HEK293 (cell line): ENCODE data around the gene LPIN1.

Experiments used
- CTCF ChIA-PET: fragments of 350-600 bp; formaldehyde crosslinking; extraction: SDS; loops from one replicate; lab custom pipeline; 2021; ENCODE audit warnings: antibody characterized with exemption; lab: Yijun Ruan, JAX
- POLR2A ChIA-PET: fragments of 300-600 bp; formaldehyde crosslinking; extraction: SDS; loops from one replicate; lab custom pipeline; 2020; ENCODE audit warnings: antibody characterized with exemption, inconsistent platforms; lab: Yijun Ruan, JAX
- H3K27ac ChIP-seq: fragments of 200-500 bp; sonication (Bioruptor generic); 2 replicates; pipeline ENCODE4 v1.5.1; 2014; ENCODE audit warnings: low read depth, low read length, control low read depth, inconsistent platforms; ENCODE audit errors: extremely low read depth
- H3K36me3 ChIP-seq, 2 experiments: fragments of 200-500 bp in 1 of 2; sonication (Bioruptor generic) in 1 of 2; 1 replicate in 1 of 2; 2 replicates in 1 of 2; pipeline ENCODE4 v1.5.1; 2014 to 2017; ENCODE audit warnings: inconsistent platforms in 2 of 2, low read length in 2 of 2; ENCODE audit not compliant: control insufficient read depth in 2 of 2, insufficient read depth in 1 of 2
- H3K4me1 ChIP-seq: fragments of 200-500 bp; sonication (Bioruptor generic); 2 replicates; pipeline ENCODE4 v1.5.1; 2014; ENCODE audit warnings: mild to moderate bottlenecking, low read length, inconsistent platforms; ENCODE audit not compliant: control insufficient read depth, insufficient read depth
- H3K4me3 ChIP-seq: 2 replicates; pipeline ENCODE4 v1.5.1; 2011; ENCODE audit warnings: low read depth, mild to moderate bottlenecking, control low read depth, low read length, moderate library complexity
- H3K9me3 ChIP-seq: fragments of 200-500 bp; sonication (Bioruptor generic); 2 replicates; pipeline ENCODE4 v1.5.1; 2014; ENCODE audit warnings: low read depth, low read length, inconsistent platforms; ENCODE audit not compliant: control insufficient read depth, insufficient read depth
- BCL11A ChIP-seq: fragments of 450-650 bp; formaldehyde crosslinking; IDR thresholded peaks from 2 replicates; pipeline ENCODE4 v1.5.1; 2016; ENCODE audit warnings: low read depth, missing biosample characterization, missing genetic modification characterization
- TSHZ1 ChIP-seq: fragments of 450-650 bp; formaldehyde crosslinking; IDR thresholded peaks from 2 replicates; pipeline ENCODE4 v1.5.1; 2016; ENCODE audit warnings: missing biosample characterization, missing genetic modification characterization, borderline replicate concordance
- ZNF133 ChIP-seq: fragments of 450-650 bp; formaldehyde crosslinking; IDR thresholded peaks from 2 replicates; pipeline ENCODE4 v1.5.1; 2016; ENCODE audit warnings: missing biosample characterization, missing genetic modification characterization
- ZNF174 ChIP-seq: fragments of 450-650 bp; formaldehyde crosslinking; IDR thresholded peaks from 2 replicates; pipeline ENCODE4 v1.5.0; 2017; ENCODE audit warnings: missing biosample characterization, mild to moderate bottlenecking, missing genetic modification characterization
- ZNF2 ChIP-seq: fragments of 450-650 bp; formaldehyde crosslinking; IDR thresholded peaks from 2 replicates; pipeline ENCODE4 v1.5.1; 2016; ENCODE audit warnings: missing biosample characterization, missing genetic modification characterization
- ZNF221 ChIP-seq: fragments of 450-650 bp; formaldehyde crosslinking; IDR thresholded peaks from 2 replicates; pipeline ENCODE4 v1.5.1; 2017; ENCODE audit warnings: missing biosample characterization, missing genetic modification characterization, borderline replicate concordance
- ZNF239 ChIP-seq: fragments of 450-650 bp; formaldehyde crosslinking; IDR thresholded peaks from 2 replicates; pipeline ENCODE4 v1.5.1; 2016; ENCODE audit warnings: missing biosample characterization, missing genetic modification characterization
- ZNF266 ChIP-seq: fragments of 450-650 bp; formaldehyde crosslinking; IDR thresholded peaks from 2 replicates; pipeline ENCODE4 v1.5.1; 2016; ENCODE audit warnings: missing biosample characterization, missing genetic modification characterization, low read depth
- ZNF292 ChIP-seq: fragments of 450-650 bp; formaldehyde crosslinking; IDR thresholded peaks from 2 replicates; pipeline ENCODE4 v1.5.1; 2016; ENCODE audit warnings: low read depth, missing biosample characterization, missing genetic modification characterization, borderline replicate concordance
- ZNF433 ChIP-seq: fragments of 450-650 bp; formaldehyde crosslinking; IDR thresholded peaks from 2 replicates; pipeline ENCODE4 v1.5.1; 2016; ENCODE audit warnings: missing biosample characterization, missing genetic modification characterization, low read depth
- ZNF48 ChIP-seq: fragments of 450-650 bp; formaldehyde crosslinking; IDR thresholded peaks from 2 replicates; pipeline ENCODE4 v1.5.1; 2016; ENCODE audit warnings: missing biosample characterization, missing genetic modification characterization
- ZNF514 ChIP-seq: fragments of 450-650 bp; formaldehyde crosslinking; IDR thresholded peaks from 2 replicates; pipeline ENCODE4 v1.5.1; 2016; ENCODE audit warnings: missing biosample characterization, missing genetic modification characterization
- ZNF530 ChIP-seq: fragments of 450-650 bp; formaldehyde crosslinking; IDR thresholded peaks from 2 replicates; pipeline ENCODE4 v1.5.1; 2016; ENCODE audit warnings: low read depth, missing biosample characterization, missing genetic modification characterization
- ZNF544 ChIP-seq: fragments of 450-650 bp; formaldehyde crosslinking; IDR thresholded peaks from 2 replicates; pipeline ENCODE4 v1.5.0; 2017; ENCODE audit warnings: missing biosample characterization, missing genetic modification characterization
- ZNF623 ChIP-seq: fragments of 450-650 bp; formaldehyde crosslinking; IDR thresholded peaks from 2 replicates; pipeline ENCODE4 v1.5.1; 2016; ENCODE audit warnings: missing biosample characterization, missing genetic modification characterization
- ZNF654 ChIP-seq: fragments of 450-650 bp; formaldehyde crosslinking; IDR thresholded peaks from 2 replicates; pipeline ENCODE4 v1.5.1; 2016; ENCODE audit warnings: low read depth, missing biosample characterization, missing genetic modification characterization
- ZNF792 ChIP-seq: fragments of 450-650 bp; formaldehyde crosslinking; IDR thresholded peaks from 2 replicates; pipeline ENCODE4 v1.5.1; 2016; ENCODE audit warnings: missing biosample characterization, missing genetic modification characterization
- TF ChIP-seq, protein P1 (sequence below): fragments of 450-650 bp; formaldehyde crosslinking; IDR thresholded peaks from 2 replicates; pipeline ENCODE4 v1.5.1; 2017; ENCODE audit warnings: missing biosample characterization, missing genetic modification characterization
- TF ChIP-seq, protein P2 (sequence below): fragments of 450-650 bp; IDR thresholded peaks from 2 replicates; pipeline ENCODE4 v1.5.1; 2018; ENCODE audit warnings: missing biosample characterization, mild to moderate bottlenecking, missing genetic modification characterization

Gene LPIN1

GRCh38 chr2:11824901-11825828 is 78.7 kb downstream of the LPIN1 start:
- TF ChIP-seq ZNF292 (tag by site-specific recombination) = no peak
- no peak for TF ChIP-seq ZNF544 (tag by site-specific recombination)
- TF ChIP-seq ZNF654 (tag by site-specific recombination) = no peak
- TF ChIP-seq ZNF792 (tag by site-specific recombination) = no peak
- TF ChIP-seq ZNF266 (tag by site-specific recombination) = no peak
- TF ChIP-seq ZNF514 (tag by site-specific recombination) = no peak
- TF ChIP-seq ZNF239 (tag by site-specific recombination) = no peak
- no peak for TF ChIP-seq ZNF48 (tag by site-specific recombination)
- TF ChIP-seq, protein P1, sequence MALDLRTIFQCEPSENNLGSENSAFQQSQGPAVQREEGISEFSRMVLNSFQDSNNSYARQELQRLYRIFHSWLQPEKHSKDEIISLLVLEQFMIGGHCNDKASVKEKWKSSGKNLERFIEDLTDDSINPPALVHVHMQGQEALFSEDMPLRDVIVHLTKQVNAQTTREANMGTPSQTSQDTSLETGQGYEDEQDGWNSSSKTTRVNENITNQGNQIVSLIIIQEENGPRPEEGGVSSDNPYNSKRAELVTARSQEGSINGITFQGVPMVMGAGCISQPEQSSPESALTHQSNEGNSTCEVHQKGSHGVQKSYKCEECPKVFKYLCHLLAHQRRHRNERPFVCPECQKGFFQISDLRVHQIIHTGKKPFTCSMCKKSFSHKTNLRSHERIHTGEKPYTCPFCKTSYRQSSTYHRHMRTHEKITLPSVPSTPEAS (tag by site-specific recombination) = no peak
- TF ChIP-seq ZNF221 (tag by site-specific recombination) = no peak
- TF ChIP-seq ZNF530 (tag by site-specific recombination) = no peak
- TF ChIP-seq TSHZ1 (tag by site-specific recombination) = no peak
- no peak for TF ChIP-seq ZNF433
- TF ChIP-seq ZNF2 = no peak
- no peak for TF ChIP-seq BCL11A (tag by site-specific recombination)
- TF ChIP-seq, protein P2, sequence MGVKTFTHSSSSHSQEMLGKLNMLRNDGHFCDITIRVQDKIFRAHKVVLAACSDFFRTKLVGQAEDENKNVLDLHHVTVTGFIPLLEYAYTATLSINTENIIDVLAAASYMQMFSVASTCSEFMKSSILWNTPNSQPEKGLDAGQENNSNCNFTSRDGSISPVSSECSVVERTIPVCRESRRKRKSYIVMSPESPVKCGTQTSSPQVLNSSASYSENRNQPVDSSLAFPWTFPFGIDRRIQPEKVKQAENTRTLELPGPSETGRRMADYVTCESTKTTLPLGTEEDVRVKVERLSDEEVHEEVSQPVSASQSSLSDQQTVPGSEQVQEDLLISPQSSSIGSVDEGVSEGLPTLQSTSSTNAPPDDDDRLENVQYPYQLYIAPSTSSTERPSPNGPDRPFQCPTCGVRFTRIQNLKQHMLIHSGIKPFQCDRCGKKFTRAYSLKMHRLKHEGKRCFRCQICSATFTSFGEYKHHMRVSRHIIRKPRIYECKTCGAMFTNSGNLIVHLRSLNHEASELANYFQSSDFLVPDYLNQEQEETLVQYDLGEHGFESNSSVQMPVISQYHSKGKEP = no peak
- Histone ChIP-seq H3K4me3 (no peak overlapping the region), H3K27ac (no peak overlapping the region), H3K4me1 (peaks cover 7% of the 10 kb centered on the region), H3K9me3 (no peaks in the 10 kb centered on the region), H3K36me3 (peaks cover 15 to 57% of the 10 kb centered on the region in 2 experiments)
- POLR2A ChIA-PET = no interaction called here
- CTCF ChIA-PET = interaction anchor here (1.2 kb wide), 1 partner anchor 1182 kb away, joined by 3 read pairs; no protein-coding TSS in a partner anchor

GRCh38 chr2:11827547-11827946 is 81.1 kb downstream of the LPIN1 start:
- Histone ChIP-seq H3K4me3 (no peak overlapping the region), H3K36me3 (peaks cover 10 to 41% of the 10 kb centered on the region in 2 experiments), H3K27ac (no peak overlapping the region), H3K9me3 (no peaks in the 10 kb centered on the region), H3K4me1 (peaks cover 10% of the 10 kb centered on the region)
- ChIA-PET CTCF (interaction anchor here (0.6 to 4.6 kb wide), 4 partner anchors 199 to 1172 kb away, joined by 3 to 30 read pairs (median 4); partner anchors contain the start of gene TRIB2), POLR2A (no interaction called here)
- TF ChIP-seq ZNF174 (no peak), ZNF133 (tag by site-specific recombination) (no peak), ZNF623 (tag by site-specific recombination) (no peak)
